ENCODE data around the gene MAPK10.

GRCh38 chr4:86313656-86314055 is 46.2 kb downstream of the MAPK10 start:
- TF ChIP-seq ZNF274 (IDR thresholded peaks at IDR 0.05; ENCODE audit: low read length), result no peak
- no peak for TF ChIP-seq ZNF274 (tag by site-specific recombination; IDR thresholded peaks at IDR 0.05; ENCODE audit: borderline replicate concordance)
- TF ChIP-seq CTCF (tag by site-specific recombination; IDR thresholded peaks at IDR 0.05), result no peak

Measured in HEK293 (cell line).